GM18519 (cell line): ENCODE measurements around the gene TNS3.

Experiments used
- ATAC-seq: cut with Tn5 transposase; IDR thresholded peaks from one replicate; pipeline ENCODE4 v1.9.1; 2021; ENCODE audit warnings: mild to moderate bottlenecking, moderate library complexity; ENCODE audit not compliant: unreplicated experiment, low FRiP score

TNS3 gene

DNA sequence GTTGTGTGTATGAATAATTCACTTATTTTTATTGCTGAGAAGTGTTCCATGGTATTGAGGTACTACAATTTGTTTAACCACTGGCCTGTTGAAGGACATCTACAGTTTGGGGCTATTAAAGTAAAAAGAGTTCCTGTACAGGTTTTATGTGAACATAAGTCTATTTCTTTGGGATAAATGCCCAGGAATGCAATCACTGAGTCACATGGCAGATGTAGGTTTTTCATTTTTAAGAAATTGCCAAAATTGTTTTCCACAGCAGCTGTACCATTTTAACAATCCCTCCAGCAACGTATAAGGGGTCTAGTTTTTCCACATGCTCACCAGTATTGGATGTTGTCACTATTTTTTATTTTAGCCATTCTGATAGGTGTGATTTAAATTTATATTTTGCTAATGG is 243.9 kb downstream of the TNS3 start:
- ATAC-seq, result no peak

DNA sequence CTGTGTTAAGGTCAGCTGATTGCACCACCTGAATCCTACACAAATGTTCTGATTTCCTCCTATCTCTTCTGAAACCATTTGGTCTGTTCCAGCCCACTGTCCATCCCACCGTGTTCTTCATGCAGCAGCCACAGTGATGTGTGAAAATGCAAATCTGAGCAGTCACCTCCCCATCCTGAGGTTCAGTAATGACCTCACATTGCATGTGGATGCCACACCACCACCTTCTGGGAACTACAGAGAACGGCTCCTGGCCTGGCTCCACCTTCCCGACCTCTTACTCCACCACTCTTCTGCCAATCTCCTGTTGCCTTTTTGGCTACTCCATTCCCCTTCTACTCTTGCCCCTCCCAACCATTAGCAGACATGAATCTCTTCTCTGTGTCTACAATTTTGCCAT is 244.4 kb downstream of the TNS3 start:
- peak; percentile 84 for ATAC-seq

- no peak for ATAC-seq
These were observed 245.2 kb downstream of the TNS3 start for GRCh38 chr7:47336472-47337425.

DNA sequence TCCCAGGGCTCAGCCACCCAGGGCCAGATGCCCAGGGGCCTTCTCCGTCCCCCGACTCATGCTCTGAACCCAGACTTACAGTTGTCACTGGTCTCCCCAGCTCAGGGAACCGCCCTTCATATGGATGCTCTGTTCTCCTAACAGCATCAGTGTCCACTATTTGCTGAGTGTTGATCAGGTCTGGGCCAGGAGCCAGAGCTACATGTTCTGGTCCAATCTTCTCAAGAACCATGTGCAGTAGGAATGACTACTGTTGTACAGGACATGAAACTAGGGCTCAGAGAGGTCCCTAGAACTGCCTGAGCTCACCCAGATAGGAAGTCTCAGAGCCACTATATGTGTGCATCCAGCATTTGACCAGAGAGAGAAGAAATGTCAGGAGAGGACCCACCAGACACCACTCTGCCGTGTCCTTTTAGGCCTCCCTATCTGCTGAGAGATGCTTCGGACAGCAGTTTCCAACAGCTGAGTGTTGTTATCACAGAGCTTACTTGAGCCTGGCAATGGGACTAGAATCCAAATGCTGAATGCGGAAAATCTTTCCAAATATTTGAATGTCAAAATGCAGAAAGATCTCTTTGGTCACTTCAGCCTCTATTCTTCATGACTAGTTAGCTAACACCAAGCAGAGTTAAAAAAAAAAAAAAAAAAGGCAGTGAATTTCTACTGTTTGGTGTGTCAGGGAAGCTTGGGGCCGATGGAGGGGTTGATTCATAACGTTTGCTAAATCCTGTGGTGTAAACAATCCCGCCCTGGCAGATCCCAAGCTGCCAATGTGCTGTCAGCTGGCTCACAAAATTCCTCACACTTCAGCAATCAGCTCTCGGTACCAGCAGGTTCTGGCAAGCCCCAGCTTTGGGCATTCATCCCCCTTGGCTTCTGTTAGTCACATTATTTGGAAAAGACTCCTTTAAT is 246.1 kb downstream of the TNS3 start:
- no peak for ATAC-seq

DNA sequence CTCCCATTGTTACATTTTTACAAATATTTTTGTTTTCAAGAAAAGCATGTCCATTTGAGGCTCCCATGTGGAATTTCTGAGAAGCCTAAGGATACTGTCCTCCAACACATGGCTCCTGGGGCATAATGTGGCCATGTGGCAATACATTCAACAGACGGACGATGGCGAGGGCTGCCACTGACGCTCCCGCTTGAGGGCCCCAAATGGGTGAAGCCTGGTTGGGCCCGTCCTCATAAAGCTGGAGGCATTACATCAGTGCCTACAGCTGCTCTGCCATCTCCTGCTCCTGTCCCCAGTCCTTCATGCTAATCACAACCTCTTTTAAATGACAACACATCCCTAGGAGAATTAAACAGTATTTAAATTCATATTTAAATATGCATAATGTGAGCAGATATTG is 246.8 kb downstream of the TNS3 start:
- ATAC-seq, result no peak

DNA sequence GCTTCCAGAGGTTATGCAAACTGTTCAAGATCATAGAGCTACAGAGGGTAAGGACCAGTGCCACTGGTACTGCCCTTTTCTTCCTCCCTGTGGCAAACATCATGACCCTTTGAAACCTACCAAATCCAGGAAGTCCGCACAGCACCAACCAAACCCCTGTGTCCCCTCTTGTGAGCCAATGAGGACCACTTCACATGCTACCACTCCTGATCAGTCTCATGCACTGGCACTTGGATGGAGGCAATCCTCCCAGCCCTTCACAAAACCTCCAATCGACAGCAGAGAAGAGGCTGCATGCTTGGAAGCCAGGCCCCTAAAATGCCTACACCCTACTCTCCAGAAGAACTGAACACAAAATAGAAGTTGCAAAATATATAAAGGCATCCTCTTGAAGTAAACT is 248.0 kb downstream of the TNS3 start:
- no peak for ATAC-seq

DNA sequence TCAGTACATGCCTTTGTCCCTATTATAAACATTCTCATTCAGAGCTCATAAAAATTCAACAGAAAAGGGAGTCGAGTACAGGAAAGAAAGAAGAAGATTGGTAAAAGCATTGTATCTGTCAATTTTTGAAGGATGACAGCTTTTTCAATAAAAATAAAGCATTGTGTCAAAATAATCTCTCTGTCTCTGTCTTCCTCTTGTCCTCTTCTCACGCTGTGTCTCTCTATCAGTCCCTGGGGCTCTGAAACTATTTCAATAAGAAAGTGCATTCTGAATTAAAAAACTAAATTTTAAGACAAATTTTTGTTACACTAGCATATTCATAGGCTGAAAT is 248.4 kb downstream of the TNS3 start:
- ATAC-seq, result no peak

DNA sequence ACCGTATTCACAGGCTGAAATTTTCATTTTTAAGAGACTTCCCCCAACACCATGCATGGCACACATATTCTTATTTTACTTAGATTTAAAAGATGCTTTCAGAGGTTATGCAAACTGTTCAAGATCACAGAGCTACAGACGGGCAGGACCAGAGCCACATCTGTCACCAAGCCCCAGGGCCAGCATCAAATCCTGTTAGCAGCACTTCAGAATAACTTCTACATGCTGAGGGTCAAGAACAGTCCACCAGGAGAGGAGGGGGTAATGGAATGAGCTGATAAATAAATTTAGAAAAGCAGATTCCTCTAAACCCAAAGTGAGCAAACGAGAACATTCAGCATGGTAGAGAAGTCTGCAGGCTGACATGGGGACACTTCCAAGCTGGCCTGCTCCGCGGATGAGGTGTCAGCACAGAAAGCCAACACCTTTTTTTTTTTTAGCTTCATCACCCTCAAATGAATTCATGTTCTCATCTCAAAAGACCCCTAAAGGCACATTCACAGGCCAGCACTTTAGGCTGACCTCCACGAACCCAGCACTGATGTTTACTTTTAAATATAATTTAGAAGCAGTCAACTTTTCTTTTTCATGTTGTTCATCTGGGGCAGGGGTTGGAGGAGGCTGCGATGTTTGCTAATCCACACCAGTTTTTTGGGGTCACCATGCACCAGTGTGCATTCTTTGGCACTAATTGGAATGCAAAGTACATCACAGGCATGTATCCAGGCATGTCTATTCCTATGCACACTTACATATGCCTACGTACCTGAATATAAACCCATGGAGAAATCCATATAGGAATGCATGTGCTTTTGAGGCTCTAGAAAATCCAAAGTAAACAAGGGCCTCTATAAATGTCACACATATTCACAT is 249.0 kb downstream of the TNS3 start:
- no peak for ATAC-seq

- no peak for ATAC-seq
These were observed 249.7 kb downstream of the TNS3 start for GRCh38 chr7:47332213-47332612.

- no peak for ATAC-seq
These were observed 250.7 kb downstream of the TNS3 start for GRCh38 chr7:47331179-47331565.

GRCh38 chr7:47330561-47331178 is 251.2 kb downstream of the TNS3 start:
- no peak for ATAC-seq

DNA sequence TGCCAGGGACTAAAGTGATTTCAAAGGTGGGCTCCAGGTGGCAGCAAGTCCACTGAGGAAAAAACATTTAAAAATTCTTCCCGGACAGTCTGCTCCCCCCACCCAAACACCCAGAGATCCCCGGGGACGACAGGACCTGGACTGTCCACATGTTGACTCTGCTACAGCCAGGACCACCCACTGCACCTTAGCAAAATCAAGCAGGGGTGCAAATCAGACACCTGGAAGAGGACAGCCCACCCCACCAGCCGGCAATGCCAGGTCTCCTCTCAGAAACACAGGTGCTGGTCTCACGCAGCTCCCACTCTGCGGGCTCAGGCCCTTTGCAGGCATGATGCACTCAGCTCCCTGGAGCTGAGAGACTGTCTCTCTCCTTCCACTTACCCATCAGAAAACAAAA is 251.9 kb downstream of the TNS3 start:
- no peak for ATAC-seq

DNA sequence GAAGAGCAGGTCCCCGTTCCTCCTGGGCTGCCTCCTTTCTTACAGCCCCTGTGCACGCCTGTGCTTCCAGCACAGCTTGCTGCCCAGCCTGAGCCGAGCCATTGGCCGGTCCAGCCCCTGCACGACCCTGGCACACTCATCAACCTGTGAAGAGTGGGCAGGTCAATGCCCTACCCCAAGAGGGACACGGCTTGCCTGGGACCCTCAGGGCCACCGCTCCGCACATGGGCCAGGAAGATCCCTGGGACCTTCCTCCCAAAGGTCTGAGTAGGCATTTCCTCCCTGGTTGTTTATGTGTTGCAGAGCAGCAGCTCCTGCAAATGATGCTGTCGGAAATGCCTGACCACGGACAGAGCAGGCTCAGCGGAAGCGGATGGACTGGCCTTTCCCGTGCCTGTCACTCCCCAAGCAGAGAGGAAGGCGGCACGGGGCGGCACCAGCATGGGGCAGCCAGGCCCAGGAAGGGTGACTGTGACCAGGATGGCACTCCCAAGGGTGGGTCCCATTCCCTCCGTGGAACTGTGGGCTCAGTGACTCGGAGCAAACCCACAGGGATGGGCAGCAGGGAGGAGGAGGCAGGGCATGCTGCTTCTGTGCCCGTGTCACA is 252.5 kb downstream of the TNS3 start:
- no peak for ATAC-seq

DNA sequence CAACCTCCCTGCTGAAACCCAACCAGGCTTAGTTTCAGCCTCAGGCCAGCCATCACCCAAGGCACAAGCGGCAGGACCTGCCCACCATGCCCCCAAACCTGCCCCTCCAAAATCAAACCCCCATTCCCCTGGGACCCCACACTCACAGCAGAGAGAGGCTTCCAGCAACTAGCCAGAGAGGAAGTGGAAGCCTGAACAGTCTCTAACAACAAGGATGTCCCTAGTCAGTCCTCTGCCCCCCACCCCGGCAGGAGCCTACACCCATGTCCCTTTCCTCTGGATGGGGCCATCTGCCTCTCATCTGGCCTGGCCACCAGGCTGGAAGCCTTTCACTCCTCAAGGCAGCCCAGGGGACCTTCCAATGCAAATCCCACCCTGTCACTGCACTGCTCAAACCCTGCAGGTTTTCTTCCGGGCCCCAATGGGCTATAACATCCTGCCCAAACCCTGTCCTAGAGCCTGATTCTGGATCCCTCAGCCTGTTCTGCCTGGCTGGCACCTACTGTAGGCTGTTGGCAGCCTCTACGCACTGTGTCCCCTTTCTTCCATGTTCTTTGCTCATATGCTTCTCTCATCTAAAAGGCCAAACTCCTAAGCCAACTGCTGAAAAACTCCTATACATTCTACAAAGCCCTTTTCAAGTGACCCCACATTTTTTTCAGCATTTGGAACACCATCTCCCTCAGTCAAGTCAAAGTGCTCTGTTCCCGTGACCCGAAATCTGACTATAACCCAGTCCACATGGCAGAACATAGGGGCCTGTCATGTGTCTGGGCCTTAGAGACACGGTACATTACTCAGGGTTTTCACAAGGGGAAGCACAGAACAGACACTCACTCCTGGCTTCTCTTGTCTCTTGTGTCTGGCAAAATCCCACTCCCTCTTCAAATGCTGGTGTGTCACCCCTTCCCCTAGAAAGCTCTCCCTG is 253.3 kb downstream of the TNS3 start:
- no peak for ATAC-seq

- ATAC-seq, result no peak
These were observed 254.1 kb downstream of the TNS3 start for GRCh38 chr7:47327698-47328391.

- no peak for ATAC-seq
These were observed 254.6 kb downstream of the TNS3 start for GRCh38 chr7:47327346-47327697.

GRCh38 chr7:47326808-47327207 is 255.1 kb downstream of the TNS3 start:
- no peak for ATAC-seq

- no peak for ATAC-seq
These were observed 255.7 kb downstream of the TNS3 start for GRCh38 chr7:47326220-47326619.
